KMS-11 (cell line): ENCODE results near the gene LMO1.
A peak's percentile ranks its signal among the peaks of the same experiment; 100 is the strongest.

Experiments
- H2AFZ ChIP-seq: fragments of 200-600 bp; sonication (generic); 2 replicates; pipeline ENCODE4 v1.6.1; 2016; ENCODE audit warnings: antibody characterized with exemption, mixed run types, low read depth
- H3K27ac ChIP-seq: fragments of 200-600 bp; sonication (generic); 2 replicates; pipeline ENCODE4 v1.6.1; 2016; ENCODE audit warnings: mild to moderate bottlenecking, mixed run types
- H3K27me3 ChIP-seq: fragments of 200-600 bp; sonication (generic); 2 replicates; pipeline ENCODE4 v1.6.1; 2017; ENCODE audit warnings: mild to moderate bottlenecking, low read depth, mixed run types, moderate library complexity; ENCODE audit not compliant: insufficient read depth
- H3K36me3 ChIP-seq: fragments of 200-600 bp; sonication (generic); 2 replicates; pipeline ENCODE4 v1.6.1; 2017; ENCODE audit warnings: mild to moderate bottlenecking, mixed run types; ENCODE audit not compliant: insufficient read depth
- H3K4me1 ChIP-seq: fragments of 200-600 bp; sonication (generic); 2 replicates; pipeline ENCODE4 v1.6.1; 2016; ENCODE audit warnings: mild to moderate bottlenecking, low read depth, mixed run types; ENCODE audit not compliant: poor library complexity, severe bottlenecking
- H3K4me2 ChIP-seq: fragments of 200-600 bp; sonication (generic); 2 replicates; pipeline ENCODE4 v1.7.0; 2016; ENCODE audit warnings: mild to moderate bottlenecking, mixed run types
- H3K4me3 ChIP-seq: fragments of 200-600 bp; sonication (generic); IDR thresholded peaks from 2 replicates; pipeline ENCODE4 v1.6.1; 2017; ENCODE audit warnings: low read depth, low read length, mixed read lengths; ENCODE audit not compliant: insufficient read depth
- H3K79me2 ChIP-seq: fragments of 200-600 bp; sonication (generic); 2 replicates; pipeline ENCODE4 v1.6.1; 2016; ENCODE audit warnings: low read depth, mixed run types; ENCODE audit not compliant: insufficient read depth
- H3K9ac ChIP-seq: fragments of 200-600 bp; sonication (generic); 2 replicates; pipeline ENCODE4 v1.6.1; 2016; ENCODE audit warnings: mild to moderate bottlenecking, mixed run types
- H4K20me1 ChIP-seq: fragments of 200-600 bp; sonication (generic); 2 replicates; pipeline ENCODE4 v1.6.1; 2016; ENCODE audit warnings: mild to moderate bottlenecking, mixed run types; ENCODE audit not compliant: insufficient read depth
- CTCF ChIP-seq: fragments of 200-600 bp; sonication (generic); conservative IDR thresholded peaks from 2 replicates; pipeline ENCODE4 v1.6.1; 2017; ENCODE audit warnings: low read depth, mild to moderate bottlenecking, antibody characterized with exemption, low read length, moderate library complexity, mixed read lengths

Gene LMO1

GRCh38 chr11:8196749-8197148, 66.9 kb downstream of the LMO1 start:
- H3K4me2 ChIP-seq, result no peak overlapping the region

GRCh38 chr11:8194956-8195355, 68.7 kb downstream of the LMO1 start:
- no peaks in the 10 kb centered on the region for H3K79me2 ChIP-seq
- H3K9ac ChIP-seq, result no peak overlapping the region
- no peak for TF ChIP-seq CTCF
- H4K20me1 ChIP-seq, result no peaks in the 10 kb centered on the region
- H3K4me1 ChIP-seq, result no peaks in the 10 kb centered on the region
- no peak overlapping the region for H2AFZ ChIP-seq
- no peak overlapping the region for H3K4me2 ChIP-seq
- H3K4me3 ChIP-seq, result no peak overlapping the region
- H3K27me3 ChIP-seq, result no peaks in the 10 kb centered on the region
- no peaks in the 10 kb centered on the region for H3K36me3 ChIP-seq
- no peak overlapping the region for H3K27ac ChIP-seq

More at GRCh38 chr11:8196749-8197148, 66.9 kb downstream of the LMO1 start:
- Histone ChIP-seq H3K27ac (no peak overlapping the region), H3K4me3 (no peak overlapping the region), H3K9ac (no peak overlapping the region), H3K27me3 (no peaks in the 10 kb centered on the region), H3K79me2 (no peaks in the 10 kb centered on the region), H3K36me3 (no peaks in the 10 kb centered on the region), H2AFZ (no peak overlapping the region), H3K4me1 (peaks cover 3% of the 10 kb centered on the region), H4K20me1 (no peaks in the 10 kb centered on the region)
- no peak for TF ChIP-seq CTCF

GRCh38 chr11:8192896-8193209, 70.8 kb downstream of the LMO1 start:
- Histone ChIP-seq H4K20me1 (no peaks in the 10 kb centered on the region), H3K27ac (no peak overlapping the region), H2AFZ (peak overlapping the region; percentile 38), H3K9ac (no peak overlapping the region), H3K27me3 (no peaks in the 10 kb centered on the region), H3K4me2 (no peak overlapping the region), H3K36me3 (no peaks in the 10 kb centered on the region), H3K4me1 (no peaks in the 10 kb centered on the region), H3K79me2 (no peaks in the 10 kb centered on the region), H3K4me3 (no peak overlapping the region)
- 0 out of 2 replicates have a peak, but pooled peaks have one; percentile 0 for TF ChIP-seq CTCF

- no peaks in the 10 kb centered on the region for H3K36me3 ChIP-seq
- TF ChIP-seq CTCF, result peak; percentile 81
- no peak overlapping the region for H3K4me3 ChIP-seq
- H3K27me3 ChIP-seq, result no peaks in the 10 kb centered on the region
- no peak overlapping the region for H3K27ac ChIP-seq
- H2AFZ ChIP-seq, result peak overlapping the region; percentile 38
- no peak overlapping the region for H3K4me2 ChIP-seq
- no peaks in the 10 kb centered on the region for H3K79me2 ChIP-seq
- H3K4me1 ChIP-seq, result no peaks in the 10 kb centered on the region
- H4K20me1 ChIP-seq, result no peaks in the 10 kb centered on the region
- H3K9ac ChIP-seq, result no peak overlapping the region
Observed at GRCh38 chr11:8192016-8192895, 71.4 kb downstream of the LMO1 start.
